ENCODE results near the gene RNF7. TPM values are rescaled to one million over a fixed set of nuclear protein-coding genes. Genes with fewer than 3 reads are reported as not detected.
"Not testable (repeated sequence)": the region's sequence is repeated elsewhere in the genome, so short reads cannot be mapped to it uniquely, and the experiment has no call there.

RNF7 gene
- total RNA-seq, 1 experiment from 2014 or later = 107 TPM

DNA sequence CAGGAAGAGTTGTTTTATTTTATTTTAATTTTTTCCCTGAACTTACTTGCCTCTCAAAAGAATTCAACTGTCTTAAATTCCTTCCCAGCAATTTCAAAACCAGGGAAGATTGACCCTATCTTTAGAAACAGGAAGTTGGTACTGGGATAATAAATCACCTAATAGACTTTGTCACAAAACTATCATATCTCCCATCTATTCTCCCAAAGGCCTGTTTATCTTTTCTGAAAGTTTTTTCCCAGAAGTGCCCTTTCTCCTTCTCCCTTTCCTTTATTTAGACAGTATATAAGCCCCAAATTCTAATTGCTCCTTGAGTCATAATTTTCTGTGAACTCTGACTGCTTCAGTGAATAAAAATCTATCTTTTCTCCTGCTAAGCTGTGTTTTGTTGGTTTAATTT, 2.9 kb upstream of the RNF7 start:
- DNase-seq (ENCODE audit: low read depth) = no peak

DNA sequence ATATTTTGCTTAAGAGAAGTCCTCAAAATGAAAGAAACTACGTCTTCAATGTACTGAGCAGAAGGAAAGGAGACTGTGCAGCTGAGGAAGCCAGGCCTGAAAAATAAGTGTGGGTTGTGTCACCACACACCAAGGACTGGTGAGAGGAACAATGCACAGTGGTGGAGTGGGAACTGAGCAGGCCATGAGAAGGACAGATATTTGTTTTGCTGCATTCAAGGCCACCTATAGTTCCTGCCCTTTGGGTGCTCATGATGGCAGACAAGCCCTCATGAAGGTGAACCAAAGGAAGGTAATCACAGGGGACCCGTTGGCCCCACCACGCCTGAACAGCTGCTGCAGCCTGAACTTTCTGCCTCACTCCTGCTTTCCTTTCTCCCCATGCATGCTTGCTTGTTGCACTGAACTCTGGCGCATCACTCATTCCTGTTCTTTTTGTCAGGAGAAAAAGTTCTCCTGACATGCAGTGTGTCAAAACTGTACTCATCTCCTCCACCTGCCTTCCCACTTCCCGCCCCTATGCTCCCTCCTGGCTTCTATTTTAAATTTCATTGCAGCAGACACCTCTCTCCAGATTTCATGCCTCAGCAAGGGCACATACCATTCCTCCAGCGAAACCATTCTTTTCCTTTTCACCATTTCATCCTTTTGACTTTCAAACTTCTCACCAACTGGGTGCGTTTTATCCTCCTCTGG, 2.2 kb upstream of the RNF7 start:
- DNase-seq (ENCODE audit: low read depth) = no peak

DNA sequence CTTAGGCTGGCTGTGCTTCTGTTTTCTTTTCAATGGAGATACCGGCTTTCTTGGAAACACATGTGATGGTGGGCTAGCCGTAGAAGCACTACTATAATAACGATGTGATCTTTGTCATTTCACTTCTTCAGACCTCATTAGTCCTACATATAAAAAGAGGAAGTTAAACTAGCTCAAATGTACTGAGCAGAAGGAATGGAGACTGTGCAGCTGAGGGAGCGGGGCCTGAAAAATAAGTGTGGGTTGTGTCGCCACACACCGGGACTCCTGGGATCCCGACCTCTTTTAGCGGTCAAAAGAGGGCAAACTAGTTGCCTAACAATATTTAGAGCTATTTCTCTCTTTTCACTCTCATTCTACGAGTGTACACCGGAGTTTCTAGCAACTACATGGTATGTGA, 1.0 kb upstream of the RNF7 start:
- no peak for DNase-seq (ENCODE audit: low read depth)

DNA sequence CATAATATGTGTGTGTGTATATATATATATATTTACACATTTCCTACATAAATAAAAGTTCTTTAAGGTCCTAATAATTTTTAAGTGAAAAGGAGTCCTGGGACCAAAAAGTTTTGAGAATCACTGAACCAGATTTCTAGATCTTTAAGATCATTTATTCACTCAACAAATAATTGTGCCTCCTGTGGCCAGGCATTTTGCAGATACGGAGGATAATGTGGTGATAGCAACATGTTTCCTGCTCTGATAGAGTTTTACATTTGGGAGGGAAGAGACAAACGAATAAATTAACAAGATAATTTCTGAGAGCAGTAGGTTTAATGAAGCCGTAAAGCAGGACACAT, 448 bp upstream of the RNF7 start:
- DNase-seq (ENCODE audit: low read depth) = no peak

DNA sequence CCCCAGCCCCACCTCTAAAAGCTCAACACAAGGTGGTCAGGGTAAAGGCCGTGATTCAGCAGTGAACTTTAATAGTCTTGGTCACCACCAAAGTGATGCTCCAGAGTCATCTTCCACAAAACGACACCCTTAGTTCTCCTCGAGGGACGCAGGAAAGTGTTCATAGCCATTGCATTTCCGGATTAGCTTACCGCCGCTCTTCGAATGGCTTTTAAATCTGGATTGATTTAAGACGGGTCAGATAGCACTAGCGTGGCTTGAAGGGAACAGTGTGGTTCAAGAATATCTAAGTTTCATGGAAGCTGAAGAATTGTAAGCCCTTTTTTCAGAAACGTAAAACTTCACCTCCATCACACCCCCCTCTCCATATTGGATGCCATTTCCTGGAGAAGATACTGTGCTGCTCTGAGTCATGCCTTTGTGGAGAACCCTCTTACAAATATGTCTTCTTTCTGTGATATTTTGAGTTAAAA, 829 bp downstream of the RNF7 start:
- peak; percentile 46 for DNase-seq (ENCODE audit: low read depth)

DNA sequence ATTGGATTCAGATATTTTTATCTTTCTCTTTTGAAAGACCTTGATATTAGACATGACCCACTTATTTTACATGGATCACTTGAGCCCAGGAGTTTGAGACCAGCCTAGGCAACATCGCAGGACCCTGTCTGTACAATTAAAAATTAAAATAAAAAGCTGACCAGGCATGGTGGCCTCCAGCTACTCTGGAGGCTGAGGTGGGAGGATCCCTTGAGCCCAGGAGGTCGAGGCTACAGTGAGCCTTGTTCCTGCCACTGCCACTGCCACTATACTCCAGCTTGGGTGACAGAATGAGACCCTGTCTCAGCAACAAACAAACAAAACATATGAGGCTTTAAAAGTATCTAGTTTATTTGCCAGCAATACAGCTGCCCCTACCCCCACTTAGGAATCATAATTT, 1.6 kb downstream of the RNF7 start:
- DNase-seq (ENCODE audit: low read depth) = no peak

DNA sequence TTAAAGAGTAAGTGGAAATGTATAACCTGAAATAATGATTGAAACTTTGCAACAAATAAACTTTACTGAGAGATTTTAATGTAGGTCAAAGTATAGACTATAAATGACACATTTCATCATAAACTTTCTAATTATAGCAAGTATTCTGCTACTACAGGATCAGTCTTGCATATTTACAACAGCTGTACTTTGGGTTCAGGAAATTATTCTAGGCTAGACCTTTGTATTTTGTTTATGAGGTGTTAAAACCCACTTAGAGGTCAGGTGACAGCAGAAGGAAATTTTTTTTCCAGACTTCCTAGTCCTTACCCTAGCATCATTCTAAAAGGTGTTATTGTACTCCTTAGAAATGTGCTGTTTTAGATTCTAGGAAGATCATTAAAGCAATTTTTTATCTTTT, 2.3 kb downstream of the RNF7 start:
- DNase-seq (ENCODE audit: low read depth) = no peak

DNA sequence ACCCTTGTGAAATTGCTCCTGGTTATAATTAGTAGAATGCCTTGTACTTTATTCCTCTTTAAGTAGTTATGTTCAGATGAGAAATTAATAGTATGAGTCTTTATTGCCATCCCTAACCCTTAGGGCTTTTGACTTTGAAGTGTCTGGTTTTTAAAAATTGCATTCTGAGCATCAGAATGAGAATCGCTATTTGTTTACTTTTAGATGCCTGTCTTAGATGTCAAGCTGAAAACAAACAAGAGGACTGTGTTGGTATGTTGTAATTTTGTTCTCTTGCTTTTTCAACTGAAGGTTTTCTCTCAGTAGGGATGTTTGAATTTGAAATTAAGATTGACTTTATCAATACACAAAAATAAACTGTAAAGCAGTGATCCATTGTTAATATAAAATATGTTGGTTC, 5.2 kb downstream of the RNF7 start:
- no peak for DNase-seq (ENCODE audit: low read depth)

DNA sequence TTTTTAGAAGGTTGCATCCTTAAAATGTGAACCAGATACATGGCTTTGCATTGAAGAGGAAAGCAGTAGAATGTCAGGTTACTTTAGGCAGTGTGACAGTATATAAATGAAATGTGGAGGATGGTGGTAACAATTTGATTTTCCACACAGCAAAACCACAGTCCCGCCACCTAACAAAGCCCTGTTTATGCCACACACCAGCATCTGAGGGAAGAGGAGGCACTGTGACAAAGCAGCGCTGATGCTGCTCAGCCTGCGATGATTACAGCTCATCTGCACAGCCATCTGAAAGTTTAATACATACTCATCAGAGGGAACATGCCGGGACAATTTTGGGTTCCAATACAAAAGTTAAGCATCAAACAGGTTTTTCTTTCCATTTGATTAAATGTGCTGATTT, 8.9 kb downstream of the RNF7 start:
- DNase-seq (ENCODE audit: low read depth) = peak; percentile 15

DNA sequence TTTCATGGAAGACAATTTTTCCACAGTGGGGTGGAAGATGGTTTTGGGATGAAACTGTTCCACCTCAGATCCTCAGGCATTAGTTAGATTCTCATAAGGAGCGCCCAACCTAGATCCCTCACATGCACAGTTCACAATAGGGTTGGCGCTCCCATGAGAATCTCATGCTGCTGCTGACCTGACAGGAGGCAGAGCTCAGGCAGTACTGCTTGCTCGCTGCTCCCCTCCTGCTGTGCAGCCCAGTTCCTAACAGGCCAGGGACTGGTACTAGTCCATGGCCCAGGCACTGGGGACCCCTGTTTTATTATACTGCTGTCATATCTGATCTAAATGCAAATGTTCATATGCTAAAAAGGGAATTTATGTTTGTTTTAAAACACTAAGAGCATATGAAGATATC, 15.3 kb downstream of the RNF7 start:
- no peak for DNase-seq (ENCODE audit: low read depth)

DNA sequence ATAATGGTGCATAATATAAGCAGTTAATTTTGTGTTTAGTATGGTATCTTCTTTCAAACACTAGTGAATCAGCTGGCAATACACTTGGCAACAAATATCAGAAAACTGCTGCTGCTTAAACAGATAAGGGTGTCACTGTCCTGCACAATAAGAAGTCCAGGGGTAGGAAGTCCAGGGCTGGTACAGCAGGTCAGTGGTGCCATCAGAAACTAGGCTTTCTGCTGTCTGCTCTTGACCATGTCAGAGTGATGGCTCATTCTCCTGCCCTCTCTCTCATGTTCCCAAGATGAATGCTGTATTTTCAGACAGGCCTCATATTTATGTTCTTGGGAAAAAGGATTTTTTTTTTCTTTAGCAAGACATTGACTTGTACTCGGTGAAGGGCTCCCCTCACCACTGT, 15.9 kb downstream of the RNF7 start:
- no peak for DNase-seq (ENCODE audit: low read depth)

DNA sequence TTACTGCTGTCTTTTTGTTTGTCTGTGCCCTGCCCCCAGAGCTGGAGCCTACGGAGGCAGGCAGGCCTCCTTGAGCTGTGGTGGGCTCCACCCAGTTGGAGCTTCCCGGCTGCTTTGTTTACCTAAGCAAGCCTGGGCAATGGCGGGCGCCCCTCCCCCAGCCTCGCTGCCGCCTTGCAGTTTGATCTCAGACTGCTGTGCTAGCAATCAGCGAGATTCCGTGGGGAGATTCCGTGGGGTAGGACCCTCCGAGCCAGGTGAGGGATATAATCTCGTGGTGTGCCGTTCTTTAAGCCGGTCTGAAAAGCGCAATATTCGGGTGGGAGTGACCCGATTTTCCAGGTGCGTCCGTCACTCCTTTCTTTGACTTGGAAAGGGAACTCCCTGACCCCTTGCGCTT, 24.5 kb downstream of the RNF7 start:
- not testable (repeated sequence) for DNase-seq (ENCODE audit: low read depth)

DNA sequence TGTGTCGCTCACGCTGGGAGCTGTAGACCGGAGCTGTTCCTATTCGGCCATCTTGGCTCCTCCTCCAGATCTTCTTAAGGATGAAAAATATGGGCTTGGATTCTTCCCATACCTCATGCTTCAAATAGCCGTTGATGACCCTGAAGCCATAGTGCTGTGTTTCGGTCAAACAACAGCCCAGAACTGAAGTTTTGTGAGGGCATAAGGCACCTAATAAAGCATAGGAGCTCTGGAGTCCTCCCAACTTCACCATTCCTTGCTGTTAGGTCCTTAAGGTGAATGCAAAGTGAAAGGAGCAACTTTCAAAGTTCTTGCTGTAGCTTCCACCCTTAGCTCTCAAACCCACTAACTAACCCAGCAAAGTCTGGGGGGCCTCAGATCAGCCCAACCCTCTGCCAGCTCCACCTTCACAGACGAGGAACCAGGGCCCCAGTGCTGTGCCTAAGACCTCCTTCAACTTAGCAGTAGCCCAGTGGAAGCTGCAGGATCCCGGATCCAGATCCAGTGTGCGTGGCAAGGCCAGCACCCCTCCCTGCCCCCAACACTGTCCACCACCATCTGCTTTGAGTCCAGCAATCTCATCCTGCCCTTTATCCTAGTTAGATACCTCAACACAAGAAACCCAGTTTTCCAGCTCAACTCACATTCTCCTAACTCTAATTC, 25.1 kb downstream of the RNF7 start, which contains the start of gene GRK7:
Gene GRK7 (plus strand): TSS at position 321 of the 663 bp plus-strand sequence. CDS start 14,877 bp downstream, outside the sequence.
- DNase-seq (ENCODE audit: low read depth) = no peak

DNA sequence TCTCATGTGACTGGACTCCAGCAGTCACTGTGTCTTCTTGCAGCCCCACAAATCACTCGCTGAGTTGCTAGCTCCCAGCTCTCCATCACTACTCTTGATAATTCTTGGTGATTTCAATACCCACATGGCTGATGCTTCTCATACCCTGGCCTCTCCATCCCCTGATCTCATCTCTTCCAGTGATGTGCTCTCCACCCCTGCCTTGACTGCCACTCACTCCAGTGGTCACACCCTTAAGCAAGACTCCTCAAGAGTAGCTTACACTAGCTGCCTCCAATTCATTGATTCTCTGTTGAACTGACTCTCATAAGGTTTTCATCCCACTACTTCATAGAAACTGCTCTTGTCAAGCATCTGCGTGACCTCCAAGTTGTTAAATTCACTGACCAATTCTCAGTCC, 25.9 kb downstream of the RNF7 start:
- DNase-seq (ENCODE audit: low read depth) = no peak

DNA sequence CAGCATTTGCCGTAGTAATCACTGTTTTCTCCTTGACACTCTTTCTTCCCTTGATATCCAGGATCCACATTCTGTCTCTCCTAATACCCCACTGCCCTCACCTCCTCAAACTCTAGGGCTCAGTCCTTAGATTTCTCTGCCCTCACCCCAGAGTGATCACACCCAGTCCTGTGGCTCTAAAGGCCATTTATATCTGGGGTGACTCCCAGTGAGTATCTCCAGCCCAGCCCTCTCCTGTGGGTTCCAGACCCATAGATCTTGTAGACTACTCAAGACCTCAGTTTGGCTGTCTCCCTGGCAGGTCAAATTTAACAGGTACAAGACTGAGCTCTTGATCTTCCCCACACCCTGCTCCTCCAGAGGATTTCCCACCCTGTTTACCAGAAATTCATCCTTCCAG, 26.4 kb downstream of the RNF7 start:
- DNase-seq (ENCODE audit: low read depth) = no peak

DNA sequence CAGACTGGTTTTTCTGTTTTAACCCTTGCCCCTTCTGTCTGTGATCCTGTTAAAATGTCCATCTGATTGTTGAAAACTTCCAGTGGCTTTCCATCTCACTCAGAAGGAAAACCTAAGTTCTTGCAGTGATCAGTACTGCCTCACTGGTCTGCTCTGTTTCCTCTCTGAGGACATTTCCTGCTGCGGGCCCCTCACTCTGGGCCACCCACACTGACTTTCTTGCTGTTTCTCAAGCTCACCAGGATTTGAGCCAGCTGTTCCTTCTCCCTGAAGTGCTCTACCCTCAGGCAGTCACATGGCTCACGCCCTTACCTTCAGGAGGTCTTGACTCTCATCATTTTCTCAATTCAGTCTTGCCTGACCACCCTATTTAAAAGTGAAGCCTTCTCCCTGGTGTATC, 26.9 kb downstream of the RNF7 start:
- DNase-seq (ENCODE audit: low read depth) = no peak

DNA sequence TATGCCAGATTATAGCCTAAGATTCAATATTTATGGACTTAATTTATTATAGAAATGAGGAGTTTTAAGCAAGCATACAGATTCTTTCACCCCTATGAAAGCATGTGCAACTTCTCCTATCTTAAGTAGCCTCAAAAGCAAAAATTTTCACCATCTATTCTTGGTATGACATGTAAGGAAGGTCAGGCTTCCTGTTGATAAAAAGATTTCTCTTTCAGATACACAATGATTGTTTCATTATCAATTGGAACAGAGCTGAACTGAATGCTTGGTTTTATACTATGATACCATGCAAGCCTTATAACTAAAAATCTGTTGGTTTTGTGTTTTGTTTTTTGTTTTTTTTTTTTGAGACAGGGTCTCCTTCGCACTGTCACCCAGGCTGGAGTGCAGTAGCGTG, 29.0 kb downstream of the RNF7 start:
- no peak for DNase-seq (ENCODE audit: low read depth)

DNA sequence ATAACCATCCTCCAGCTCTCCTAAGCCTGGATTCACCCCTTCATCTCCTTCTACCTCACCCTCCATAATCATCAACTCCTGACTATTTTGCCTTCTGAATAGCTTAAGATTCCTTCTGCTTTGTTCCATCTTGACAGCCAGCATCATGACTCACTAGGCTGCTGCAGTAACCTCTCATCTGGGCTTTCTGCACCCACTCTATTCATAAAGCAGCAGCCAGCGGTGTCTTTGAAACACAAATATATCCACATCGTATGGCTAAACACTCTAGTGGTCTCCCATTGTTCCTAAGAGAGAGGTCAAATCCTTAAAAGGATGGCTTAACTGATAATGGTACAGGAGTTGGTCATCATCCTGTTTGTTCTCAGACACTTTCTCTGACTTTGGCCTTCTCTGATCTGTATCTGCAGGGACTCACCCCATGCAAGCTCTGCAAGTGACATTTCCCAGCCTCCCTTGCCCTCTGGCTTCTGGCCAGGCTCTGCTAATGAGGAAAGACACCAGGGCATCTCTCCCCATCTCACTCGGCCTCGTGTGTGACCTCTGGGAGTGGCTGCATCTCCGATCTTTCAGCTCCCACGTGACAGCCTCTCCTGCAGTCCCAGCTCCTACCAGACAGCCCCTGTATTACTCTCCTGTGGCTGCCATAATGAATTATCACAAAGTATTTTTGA, 31.3 kb downstream of the RNF7 start:
- DNase-seq (ENCODE audit: low read depth) = no peak

DNA sequence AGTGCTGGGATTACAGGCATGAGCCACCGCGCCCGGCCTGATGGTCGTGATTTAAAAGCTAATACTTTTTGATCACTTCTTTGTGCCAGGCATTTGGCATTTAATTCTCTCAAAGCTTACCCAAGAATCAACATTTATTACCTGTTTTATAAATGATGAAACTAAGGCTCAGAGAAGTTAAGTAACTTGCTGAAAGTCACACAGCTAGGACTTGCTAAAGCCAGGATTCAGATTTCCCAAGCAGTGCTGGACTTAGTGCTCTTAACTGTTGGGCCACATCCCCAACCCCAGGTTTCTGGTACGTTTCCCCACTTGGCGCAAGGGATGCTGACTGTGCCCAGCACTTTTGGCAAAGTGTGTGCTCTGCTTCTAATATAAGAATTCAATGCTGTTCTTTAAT, 35.6 kb downstream of the RNF7 start:
- DNase-seq (ENCODE audit: low read depth) = no peak

DNA sequence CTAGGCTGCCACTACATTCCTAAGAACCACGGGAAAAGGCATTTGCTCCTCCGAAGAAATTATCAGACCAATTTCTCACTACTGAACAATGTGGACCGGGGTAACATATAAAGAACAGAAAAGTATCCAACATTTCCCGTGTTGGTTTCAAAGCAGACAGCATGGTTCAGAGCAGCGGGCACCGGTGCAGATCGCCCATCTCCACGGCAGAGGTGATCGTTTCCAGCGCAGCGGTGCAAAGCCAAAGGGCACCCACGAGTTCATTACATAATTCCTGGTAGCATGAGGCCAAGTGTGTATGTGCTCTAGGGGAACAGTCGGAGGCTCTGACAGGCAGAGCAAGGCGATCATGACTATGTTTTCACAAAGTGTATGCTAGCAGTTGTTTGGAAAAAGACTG, 38.3 kb downstream of the RNF7 start:
- no peak for DNase-seq (ENCODE audit: low read depth)

DNA sequence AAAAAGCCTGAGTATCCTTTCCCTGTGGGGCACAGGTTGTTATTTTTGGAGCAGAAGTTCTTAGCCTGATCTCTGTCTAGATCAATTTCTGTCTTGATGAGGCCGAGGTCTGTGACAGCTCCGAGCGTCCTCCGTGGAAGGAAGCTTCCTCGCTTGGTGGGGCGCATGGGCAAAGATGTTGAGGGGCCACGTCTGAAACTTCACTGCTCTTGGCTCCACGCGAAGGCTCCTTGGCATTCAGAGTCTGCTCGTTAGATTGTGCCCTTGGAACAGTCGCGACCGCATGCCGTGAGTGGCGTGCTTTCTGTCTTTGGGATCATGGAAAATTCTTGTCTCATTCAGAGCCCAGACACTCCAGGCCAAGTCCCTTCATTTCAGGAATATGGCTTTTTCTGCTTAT, 38.8 kb downstream of the RNF7 start:
- peak; percentile 13 for DNase-seq (ENCODE audit: low read depth)

DNA sequence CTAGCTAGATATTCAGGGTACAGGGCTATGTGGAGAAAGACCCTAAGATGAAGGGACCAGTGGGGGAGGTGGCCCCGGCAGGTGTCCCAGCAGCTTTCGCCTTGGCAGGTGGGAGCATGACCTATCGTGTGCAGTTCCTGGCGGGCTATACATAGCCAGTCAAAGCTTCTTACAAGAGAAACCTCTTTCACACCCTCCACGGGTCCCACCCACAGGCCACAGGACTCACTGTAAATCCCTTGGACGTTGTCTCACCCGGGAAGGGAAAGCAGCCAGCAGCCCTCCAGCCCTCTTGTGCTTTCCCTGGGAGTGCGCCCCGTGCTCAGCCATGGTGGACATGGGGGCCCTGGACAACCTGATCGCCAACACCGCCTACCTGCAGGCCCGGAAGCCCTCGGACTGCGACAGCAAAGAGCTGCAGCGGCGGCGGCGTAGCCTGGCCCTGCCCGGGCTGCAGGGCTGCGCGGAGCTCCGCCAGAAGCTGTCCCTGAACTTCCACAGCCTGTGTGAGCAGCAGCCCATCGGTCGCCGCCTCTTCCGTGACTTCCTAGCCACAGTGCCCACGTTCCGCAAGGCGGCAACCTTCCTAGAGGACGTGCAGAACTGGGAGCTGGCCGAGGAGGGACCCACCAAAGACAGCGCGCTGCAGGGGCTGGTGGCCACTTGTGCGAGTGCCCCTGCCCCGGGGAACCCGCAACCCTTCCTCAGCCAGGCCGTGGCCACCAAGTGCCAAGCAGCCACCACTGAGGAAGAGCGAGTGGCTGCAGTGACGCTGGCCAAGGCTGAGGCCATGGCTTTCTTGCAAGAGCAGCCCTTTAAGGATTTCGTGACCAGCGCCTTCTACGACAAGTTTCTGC, 40.1 kb downstream of the RNF7 start:
- DNase-seq (ENCODE audit: low read depth) = no peak

All from RPMI7951 (cell line).